IMR-90 (cell line): ENCODE results near the gene IGF2BP1. TPM values are rescaled to one million over a fixed set of nuclear protein-coding genes. Genes with fewer than 3 reads are reported as not detected.

Source experiments
- ATAC-seq: fragments of 200-7000 bp; cut with Tn5 transposase; 2 replicates; pipeline ENCODE4 v1.9.1; 2020; ENCODE audit warnings: low read depth, mild to moderate bottlenecking, moderate library complexity
- BruUV-seq: library from RNA; stranded (reverse); fragments of 400-500 nt; replicated peaks from 2 replicates; lab custom pipeline; 2021; lab: Mats Ljungman, UMichigan
- CTCF ChIA-PET: fragments of 300-600 bp; formaldehyde crosslinking; extraction: SDS; loops from one replicate; lab custom pipeline; 2021; ENCODE audit warnings: antibody characterized with exemption; lab: Yijun Ruan, JAX
- POLR2A ChIA-PET: fragments of 300-600 bp; sonication (Branson Sonifier 250); formaldehyde crosslinking; loops from one replicate; lab custom pipeline; 2022; ENCODE audit warnings: antibody characterized with exemption; ENCODE audit not compliant: unreplicated experiment; lab: Charles Lee
- DNase-seq: peaks from one replicate; pipeline ENCODE4 v3.0.0; 2013
- H2AFZ ChIP-seq: replicated peaks from 2 replicates; pipeline ENCODE3; 2013; ENCODE audit warnings: low read length, mild to moderate bottlenecking; ENCODE audit not compliant: poor library complexity
- H2AK5ac ChIP-seq: 2 replicates; pipeline ENCODE4 v1.6.1; 2013; ENCODE audit warnings: low read depth, low read length, inconsistent platforms
- H2AK9ac ChIP-seq: replicated peaks from 2 replicates; pipeline ENCODE3; 2013; ENCODE audit warnings: mild to moderate bottlenecking, low read depth, low read length, moderate library complexity; ENCODE audit not compliant: poor library complexity
- H2BK120ac ChIP-seq: 2 replicates; pipeline ENCODE4 v1.6.1; 2013; ENCODE audit warnings: low read depth, low read length, inconsistent platforms
- H2BK15ac ChIP-seq: 3 replicates; pipeline ENCODE4 v1.6.1; 2013; ENCODE audit warnings: low read depth, low read length, inconsistent platforms
- H2BK20ac ChIP-seq: 2 replicates; pipeline ENCODE4 v1.6.1; 2013; ENCODE audit warnings: low read depth, mild to moderate bottlenecking, inconsistent platforms, low read length, moderate library complexity
- H2BK5ac ChIP-seq: 2 replicates; pipeline ENCODE4 v1.6.1; 2013; ENCODE audit warnings: mild to moderate bottlenecking, low read depth, low read length, inconsistent platforms; ENCODE audit not compliant: poor library complexity, severe bottlenecking
- H3K14ac ChIP-seq: replicated peaks from 2 replicates; pipeline ENCODE4 v1.6.1; 2013; ENCODE audit warnings: low read depth, low read length, inconsistent platforms
- H3K18ac ChIP-seq: 2 replicates; pipeline ENCODE4 v1.6.1; 2013; ENCODE audit warnings: low read depth, low read length, control low read depth
- H3K23ac ChIP-seq: 2 replicates; pipeline ENCODE4 v1.6.1; 2013; ENCODE audit warnings: low read depth, low read length, inconsistent platforms
- H3K27ac ChIP-seq: 2 replicates; pipeline ENCODE4 v1.5.1; 2013; ENCODE audit warnings: mild to moderate bottlenecking, control low read depth, low read length; ENCODE audit not compliant: insufficient read depth
- H3K27me3 ChIP-seq: 2 replicates; pipeline ENCODE4 v1.6.1; 2013; ENCODE audit warnings: low read length; ENCODE audit not compliant: control insufficient read depth, insufficient read depth
- H3K36me3 ChIP-seq: 2 replicates; pipeline ENCODE4 v1.6.1; 2013; ENCODE audit warnings: low read length, mixed read lengths; ENCODE audit not compliant: control insufficient read depth, insufficient read depth
- H3K4ac ChIP-seq: 2 replicates; pipeline ENCODE4 v1.6.1; 2013; ENCODE audit warnings: low read depth, low read length, inconsistent platforms
- H3K4me1 ChIP-seq: 2 replicates; pipeline ENCODE4 v1.6.1; 2013; ENCODE audit warnings: low read length, mixed read lengths; ENCODE audit not compliant: control insufficient read depth, insufficient read depth
- H3K4me2 ChIP-seq: 2 replicates; pipeline ENCODE4 v1.6.1; 2013; ENCODE audit warnings: low read depth, mild to moderate bottlenecking, control low read depth, low read length, moderate library complexity
- H3K4me3 ChIP-seq: 2 replicates; pipeline ENCODE4 v1.5.1; 2013; ENCODE audit warnings: low read depth, mild to moderate bottlenecking, control low read depth, low read length, moderate library complexity; ENCODE audit not compliant: insufficient read depth
- H3K56ac ChIP-seq: 2 replicates; pipeline ENCODE4 v1.6.1; 2013; ENCODE audit warnings: low read length, inconsistent platforms; ENCODE audit not compliant: insufficient read depth; ENCODE audit errors: extremely low read depth
- H3K79me1 ChIP-seq, 2 experiments: 2 replicates each; pipeline ENCODE4 v1.6.1; 2013; ENCODE audit warnings: low read length in 2 of 2, inconsistent platforms in 1 of 2, low read depth in 1 of 2
- H3K9ac ChIP-seq: 2 replicates; pipeline ENCODE4 v1.6.1; 2013; ENCODE audit warnings: low read depth, low read length, control low read depth
- H3K9me1 ChIP-seq: 2 replicates; pipeline ENCODE4 v1.6.1; 2013; ENCODE audit warnings: low read length, inconsistent platforms; ENCODE audit not compliant: insufficient read depth
- H3K9me3 ChIP-seq: 2 replicates; pipeline ENCODE4 v1.6.1; 2013; ENCODE audit warnings: low read length; ENCODE audit not compliant: control insufficient read depth, insufficient read depth
- H4K20me1 ChIP-seq: 2 replicates; pipeline ENCODE4 v1.6.1; 2013; ENCODE audit warnings: low read length, inconsistent platforms; ENCODE audit not compliant: insufficient read depth
- H4K5ac ChIP-seq: 2 replicates; pipeline ENCODE4 v1.6.1; 2013; ENCODE audit warnings: mild to moderate bottlenecking, low read depth, low read length, control low read depth
- H4K8ac ChIP-seq, 2 experiments: 2 replicates each; pipeline ENCODE4 v1.6.1; 2013; ENCODE audit warnings: low read depth in 2 of 2, low read length in 2 of 2, control low read depth in 1 of 2, inconsistent platforms in 1 of 2
- H4K91ac ChIP-seq: 2 replicates; pipeline ENCODE4 v1.6.1; 2013; ENCODE audit warnings: low read depth, low read length, inconsistent platforms; ENCODE audit not compliant: insufficient read depth
- BHLHE40 ChIP-seq: fragments of 150-350 bp; IDR thresholded peaks from 2 replicates; pipeline ENCODE4 v1.6.1; 2016; ENCODE audit warnings: mild to moderate bottlenecking, low read depth, low read length
- CEBPB ChIP-seq: IDR thresholded peaks from 2 replicates; pipeline ENCODE4 v1.6.1; 2012; ENCODE audit warnings: low read depth, low read length, improper control_type of control experiment
- CTCF ChIP-seq: conservative IDR thresholded peaks from 2 replicates; pipeline ENCODE4 v1.5.1; 2012; ENCODE audit warnings: mild to moderate bottlenecking, low read depth, low read length, improper control_type of control experiment
- ELK1 ChIP-seq: fragments of 150-350 bp; IDR thresholded peaks from 2 replicates; pipeline ENCODE4 v1.6.1; 2016; ENCODE audit warnings: low read depth, mild to moderate bottlenecking, low read length, moderate library complexity, borderline replicate concordance
- FOS ChIP-seq: fragments of 150-350 bp; IDR thresholded peaks from 2 replicates; pipeline ENCODE4 v1.6.1; 2016; ENCODE audit warnings: low read depth, low read length
- MAFK ChIP-seq: IDR thresholded peaks from 2 replicates; pipeline ENCODE4 v1.6.1; 2012; ENCODE audit warnings: low read depth, low read length, improper control_type of control experiment
- MAZ ChIP-seq: IDR thresholded peaks from 2 replicates; pipeline ENCODE4 v1.6.1; 2012; ENCODE audit warnings: low read depth, mild to moderate bottlenecking, low read length, improper control_type of control experiment, moderate library complexity, borderline replicate concordance
- MXI1 ChIP-seq: IDR thresholded peaks from 2 replicates; pipeline ENCODE4 v1.6.1; 2012; ENCODE audit warnings: low read depth, mild to moderate bottlenecking, low read length, moderate library complexity, borderline replicate concordance
- NFE2L2 ChIP-seq: fragments of 150-350 bp; IDR thresholded peaks from 2 replicates; pipeline ENCODE4 v1.6.1; 2016; ENCODE audit warnings: low read depth, mild to moderate bottlenecking, low read length
- RAD21 ChIP-seq: IDR thresholded peaks from 2 replicates; pipeline ENCODE4 v1.6.1; 2012; ENCODE audit warnings: low read length, improper control_type of control experiment
- RCOR1 ChIP-seq: IDR thresholded peaks from 2 replicates; pipeline ENCODE4 v1.6.1; 2012; ENCODE audit warnings: mild to moderate bottlenecking, low read length, improper control_type of control experiment; ENCODE audit not compliant: insufficient replicate concordance
- RFX5 ChIP-seq: IDR thresholded peaks from 2 replicates; pipeline ENCODE4 v1.8.0; 2012; ENCODE audit warnings: low read depth, mild to moderate bottlenecking, low read length, moderate library complexity
- SMC3 ChIP-seq: fragments of 150-350 bp; IDR thresholded peaks from 2 replicates; pipeline ENCODE4 v1.6.1; 2016; ENCODE audit warnings: low read depth, mild to moderate bottlenecking, antibody characterized with exemption, low read length, moderate library complexity
- USF2 ChIP-seq: fragments of 150-350 bp; IDR thresholded peaks from 2 replicates; pipeline ENCODE4 v1.6.1; 2017; ENCODE audit warnings: mild to moderate bottlenecking, antibody characterized with exemption, low read length, low read depth
- WGBS, 2 experiments: methylation state at CpG; one replicate each; pipeline versions ENCODE4 v1.1.5 to v1.1.7; 2013; ENCODE audit warnings: missing lambda C conversion rate in 2 of 2; ENCODE audit not compliant: insufficient read length in 1 of 2; ENCODE audit errors: extremely low coverage in 2 of 2; 5-methylcytosine and 5-hydroxymethylcytosine counted together
- dilution Hi-C: fragments of 300-500 bp; cut with HindIII; formaldehyde crosslinking; loops from one replicate; pipeline ENCODE4 v1.14.3; 2018; ENCODE audit warnings: low sequenced_read_pairs; ENCODE audit not compliant: unreplicated experiment
- in situ Hi-C: fragments of 300-500 bp; cut with MboI; formaldehyde crosslinking; loops from 3 replicates; pipeline ENCODE4 v1.14.3; 2019; ENCODE audit warnings: low sequenced_read_pairs, inconsistent platforms, mixed read lengths
- intact Hi-C: fragments of 100-400 bp; cut with micrococcal nuclease; formaldehyde crosslinking; loops from 2 replicates; pipeline ENCODE4 v1.10.0; 2022
- polyA plus RNA-seq, 3 experiments: library from polyadenylated mRNA; depleted of rRNA; stranded (reverse); fragments of >200 nt; gene quantifications; 2 replicates each; pipeline ENCODE4 v1.2.3, GENCODE V29; 2012; ENCODE audit warnings: low replicate concordance in 1 of 3
- total RNA-seq: library from RNA; depleted of rRNA; stranded (reverse); fragments of >200 nt; gene quantifications from 2 replicates; pipeline ENCODE4 v1.2.3, GENCODE V29; 2012

Gene IGF2BP1
- total and polyA plus RNA-seq, 2 of the 4 experiments (the other 2 are of a cell fraction), result 10.2 to 13.1 TPM

- dilution Hi-C loops, result no loop called here
- TF ChIP-seq FOS (no peak), MXI1 (no peak), NFE2L2 (no peak), RFX5 (no peak), ELK1 (no peak), RAD21 (no peak), BHLHE40 (no peak), MAFK (no peak), CEBPB (no peak), MAZ (no peak), USF2 (no peak), RCOR1 (no peak), CTCF (no peak), SMC3 (no peak)
Observed at GRCh38 chr17:48970865-48971687, 26.1 kb upstream of the IGF2BP1 start.

More at GRCh38 chr17:48970865-48971687, 26.1 kb upstream of the IGF2BP1 start:
- Histone ChIP-seq H2BK5ac (peak overlapping the region; percentile 89), H3K79me1 (peaks cover 3 to 11% of the 10 kb centered on the region in 2 experiments; a peak in 2 of 4 replicates), H3K56ac (peak overlapping the region; percentile 70; the same call in 1 of the 2 replicates), H2BK20ac (peak overlapping the region; percentile 97), H4K8ac (peak overlapping the region; percentile 65 to 86; a peak in 3 of 4 replicates), H3K4ac (peak overlapping the region; percentile 98), H2AK9ac (peak overlapping the region; percentile 78), H3K23ac (peak overlapping the region; percentile 73), H3K4me1 (peaks cover 22% of the 10 kb centered on the region), H3K27ac (peak overlapping the region; percentile 80), H4K91ac (peak overlapping the region; percentile 98), H4K20me1 (no peaks in the 10 kb centered on the region), H3K4me3 (no peak overlapping the region), H2AK5ac (peak overlapping the region; percentile 99), H3K4me2 (no peak overlapping the region), H3K9ac (no peak overlapping the region), H3K36me3 (no peaks in the 10 kb centered on the region), H2BK120ac (peak overlapping the region; percentile 99), H2AFZ (peak overlapping the region; percentile 85), H2BK15ac (peak overlapping the region; percentile 84; the same call in 2 of the 3 replicates), H3K18ac (peak overlapping the region; percentile 44), H3K27me3 (no peaks in the 10 kb centered on the region), H3K9me1 (peaks cover 19% of the 10 kb centered on the region), H3K9me3 (no peaks in the 10 kb centered on the region), H3K14ac (peak overlapping the region; percentile 96), H4K5ac (peak overlapping the region; percentile 41)
- BruUV-seq, result no TSS peak
- in situ Hi-C loops, result no loop called here
- ATAC-seq (no peak), DNase-seq (no peak)
- intact Hi-C loops, result no loop called here
- WGBS, 2 experiments, result 94% methylated on average over 5 of the region's 12 CpGs; no CpG with 5 or more reads in 1 of the 2 experiments
- ChIA-PET CTCF (no interaction called here), POLR2A (no interaction called here)
